ENCODE measurements around the gene SNX25. TPM values are rescaled to one million over a fixed set of nuclear protein-coding genes. Genes with fewer than 3 reads are reported as not detected.

The SNX25 gene
- total RNA-seq, 1 donor from 2014 or later, result 13.9 TPM

- no peak for TF ChIP-seq CTCF (IDR thresholded peaks at IDR 0.05; ENCODE audit: unreplicated experiment)
- no peaks in the 10 kb centered on the region for H3K27me3 Mint-ChIP-seq
- no peak overlapping the region for H3K4me3 Mint-ChIP-seq (ENCODE audit: low read depth)
- H3K4me1 Mint-ChIP-seq (ENCODE audit: low read depth), result no peaks in the 10 kb centered on the region
- peaks cover 11% of the 10 kb centered on the region for H3K36me3 Mint-ChIP-seq (ENCODE audit: insufficient read depth)
- DNase-seq (ENCODE audit: low spot score, unreplicated experiment), result no peak
- peaks cover 3% of the 10 kb centered on the region for H3K9me3 Mint-ChIP-seq (ENCODE audit: low read depth)
- H3K27ac Mint-ChIP-seq, result no peak overlapping the region
These were observed 66.1 kb downstream of the SNX25 start for GRCh38 chr4:185275501-185275900.

GRCh38 chr4:185276036-185276435, 66.6 kb downstream of the SNX25 start:
- peaks cover 11% of the 10 kb centered on the region for H3K36me3 Mint-ChIP-seq (ENCODE audit: insufficient read depth)
- no peak overlapping the region for H3K4me3 Mint-ChIP-seq (ENCODE audit: low read depth)
- DNase-seq (ENCODE audit: low spot score, unreplicated experiment), result no peak
- H3K9me3 Mint-ChIP-seq (ENCODE audit: low read depth), result peaks cover 3% of the 10 kb centered on the region
- no peaks in the 10 kb centered on the region for H3K27me3 Mint-ChIP-seq
- no peak overlapping the region for H3K27ac Mint-ChIP-seq
- peaks cover 2% of the 10 kb centered on the region for H3K4me1 Mint-ChIP-seq (ENCODE audit: low read depth)
- TF ChIP-seq CTCF (IDR thresholded peaks at IDR 0.05; ENCODE audit: unreplicated experiment), result no peak

GRCh38 chr4:185278716-185279115, 69.3 kb downstream of the SNX25 start:
- DNase-seq (ENCODE audit: low spot score, unreplicated experiment), result no peak
- Mint-ChIP-seq H3K27me3 (no peaks in the 10 kb centered on the region), H3K4me3 (ENCODE audit: low read depth) (no peak overlapping the region), H3K4me1 (ENCODE audit: low read depth) (peaks cover 3% of the 10 kb centered on the region), H3K27ac (no peak overlapping the region), H3K9me3 (ENCODE audit: low read depth) (peaks cover 3% of the 10 kb centered on the region), H3K36me3 (ENCODE audit: insufficient read depth) (peaks cover 7% of the 10 kb centered on the region)
- no peak for TF ChIP-seq CTCF (IDR thresholded peaks at IDR 0.05; ENCODE audit: unreplicated experiment)

- Mint-ChIP-seq H3K27ac (no peak overlapping the region), H3K36me3 (ENCODE audit: insufficient read depth) (peaks cover 7% of the 10 kb centered on the region), H3K27me3 (no peaks in the 10 kb centered on the region), H3K9me3 (ENCODE audit: low read depth) (peaks cover 3% of the 10 kb centered on the region), H3K4me1 (ENCODE audit: low read depth) (peaks cover 3% of the 10 kb centered on the region), H3K4me3 (ENCODE audit: low read depth) (no peak overlapping the region)
- DNase-seq (ENCODE audit: low spot score, unreplicated experiment), result no peak
- no peak for TF ChIP-seq CTCF (IDR thresholded peaks at IDR 0.05; ENCODE audit: unreplicated experiment)
These were observed 71.2 kb downstream of the SNX25 start for GRCh38 chr4:185280608-185281007.

- Mint-ChIP-seq H3K36me3 (ENCODE audit: insufficient read depth) (peaks cover 2% of the 10 kb centered on the region), H3K27ac (no peak overlapping the region), H3K27me3 (no peaks in the 10 kb centered on the region), H3K4me1 (ENCODE audit: low read depth) (peaks cover 3% of the 10 kb centered on the region), H3K9me3 (ENCODE audit: low read depth) (peaks cover 3% of the 10 kb centered on the region), H3K4me3 (ENCODE audit: low read depth) (no peak overlapping the region)
- TF ChIP-seq CTCF (IDR thresholded peaks at IDR 0.05; ENCODE audit: unreplicated experiment), result no peak
- DNase-seq (ENCODE audit: low spot score, unreplicated experiment), result no peak
These were observed 73.6 kb downstream of the SNX25 start for GRCh38 chr4:185282968-185283367.

Measured in progenitor cell of endocrine pancreas (in vitro differentiated cells).